ENCODE results near the gene HEATR5A.
A peak's percentile ranks its signal among the peaks of the same experiment; 100 is the strongest.
"Not testable (repeated sequence)": the region's sequence is repeated elsewhere in the genome, so short reads cannot be mapped to it uniquely, and the experiment has no call there.

The HEATR5A gene

GRCh38 chr14:31337331-31337730 lies 83.0 kb downstream of the HEATR5A start:
- H3K4me3 ChIP-seq (ENCODE audit: low read length) = no peak overlapping the region
- TF ChIP-seq CTCF (IDR thresholded peaks at IDR 0.05; ENCODE audit: insufficient read depth, low read depth, low read length, missing control alignments) = no peak
- no peak for DNase-seq (ENCODE audit: low read depth)

- no peak for TF ChIP-seq CTCF (IDR thresholded peaks at IDR 0.05; ENCODE audit: insufficient read depth, low read depth, low read length, missing control alignments)
- H3K4me3 ChIP-seq (ENCODE audit: low read length) = no peak overlapping the region
- DNase-seq (ENCODE audit: low read depth) = peak; percentile 94
These were observed 83.7 kb downstream of the HEATR5A start for GRCh38 chr14:31336646-31337045.

- not testable (repeated sequence) for H3K4me3 ChIP-seq (ENCODE audit: low read length)
These were observed 89.0 kb downstream of the HEATR5A start for GRCh38 chr14:31331395-31331794.

GRCh38 chr14:31329876-31330521 lies 90.4 kb downstream of the HEATR5A start:
- not testable (repeated sequence) for H3K4me3 ChIP-seq (ENCODE audit: low read length); DNase-seq (ENCODE audit: low read depth)

More at GRCh38 chr14:31331395-31331794, 89.0 kb downstream of the HEATR5A start:
- DNase-seq (ENCODE audit: low read depth) = not testable (repeated sequence)

GRCh38 chr14:31326111-31326510 lies 94.2 kb downstream of the HEATR5A start:
- peak; percentile 17 for TF ChIP-seq CTCF (IDR thresholded peaks at IDR 0.05; ENCODE audit: insufficient read depth, low read depth, low read length, missing control alignments)
- DNase-seq (ENCODE audit: low read depth) = peak; percentile 37
- no peak overlapping the region for H3K4me3 ChIP-seq (ENCODE audit: low read length)

- TF ChIP-seq CTCF (IDR thresholded peaks at IDR 0.05; ENCODE audit: insufficient read depth, low read depth, low read length, missing control alignments) = no peak
- H3K4me3 ChIP-seq (ENCODE audit: low read length) = no peak overlapping the region
- no peak for DNase-seq (ENCODE audit: low read depth)
These were observed 96.9 kb downstream of the HEATR5A start for GRCh38 chr14:31323419-31323818.

GRCh38 chr14:31320922-31321766 lies 99.2 kb downstream of the HEATR5A start:
- no peak for DNase-seq (ENCODE audit: low read depth)
- H3K4me3 ChIP-seq (ENCODE audit: low read length) = no peak overlapping the region
- no peak for TF ChIP-seq CTCF (IDR thresholded peaks at IDR 0.05; ENCODE audit: insufficient read depth, low read depth, low read length, missing control alignments)

GRCh38 chr14:31320216-31320615 lies 100.1 kb downstream of the HEATR5A start:
- H3K4me3 ChIP-seq (ENCODE audit: low read length) = no peak overlapping the region
- no peak for TF ChIP-seq CTCF (IDR thresholded peaks at IDR 0.05; ENCODE audit: insufficient read depth, low read depth, low read length, missing control alignments)
- DNase-seq (ENCODE audit: low read depth) = no peak
